Smooth muscle cell of bladder (primary cell): ENCODE measurements around the gene CD14. TPM values are rescaled to one million over a fixed set of nuclear protein-coding genes. Genes with fewer than 3 reads are reported as not detected.

ENCODE experiments used
- total RNA-seq: library from RNA; depleted of rRNA; stranded (reverse); fragments of >200 nt; gene quantifications from 2 replicates; pipeline ENCODE4 v1.2.3, GENCODE V29; 2014

CD14 gene
- 2.9 and 8.8 TPM in 2 replicates for total RNA-seq

GRCh38 chr5:140633021-140633471, at the start of gene CD14:
Gene CD14 (minus strand): TSS chr5:140633175. CDS start chr5:140633071, 104 bp downstream.

DNA sequence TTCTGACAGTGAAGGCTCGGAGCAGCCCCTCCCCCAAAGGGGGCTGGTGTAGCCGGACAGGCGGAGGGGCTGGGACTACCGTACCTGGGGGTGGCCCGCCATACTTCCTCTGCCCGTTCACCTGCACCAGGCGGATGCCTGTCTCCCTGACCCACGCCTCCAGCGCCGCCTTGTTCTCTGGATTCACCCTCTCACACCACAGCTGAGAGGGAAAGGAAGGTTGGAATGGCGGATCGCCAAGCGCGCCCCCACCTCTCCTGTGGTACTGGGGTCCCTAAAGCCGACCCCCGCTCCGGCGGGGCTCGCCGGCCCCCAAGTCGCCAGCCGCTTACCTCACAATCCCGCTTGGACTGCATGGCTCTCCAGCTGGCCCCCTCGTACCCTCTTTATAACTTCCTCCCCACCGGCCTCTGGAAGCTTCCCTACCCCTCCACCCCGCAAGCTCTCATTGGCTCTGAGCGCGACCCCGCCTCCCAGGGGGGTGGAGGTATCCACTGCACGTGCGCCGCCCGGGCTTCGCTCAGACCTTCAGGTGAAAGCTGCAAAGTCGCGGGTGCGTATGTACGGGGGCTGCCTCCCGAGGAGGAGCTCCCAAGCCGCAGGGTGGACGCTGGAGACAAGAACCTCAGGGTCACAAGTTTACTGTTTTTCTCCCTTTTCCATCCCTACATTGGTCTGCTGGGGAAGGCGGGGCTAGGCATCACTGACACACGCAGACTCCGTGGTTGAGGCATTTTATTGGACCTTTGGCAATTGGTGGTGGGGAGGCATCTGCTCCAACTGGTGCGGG, 40.4 kb upstream of the CD14 start, which contains the start of gene DND1:
Gene DND1 (minus strand): TSS at position 390 of the 790 bp plus-strand sequence. CDS start 34 bp downstream, at position 356.

DNA sequence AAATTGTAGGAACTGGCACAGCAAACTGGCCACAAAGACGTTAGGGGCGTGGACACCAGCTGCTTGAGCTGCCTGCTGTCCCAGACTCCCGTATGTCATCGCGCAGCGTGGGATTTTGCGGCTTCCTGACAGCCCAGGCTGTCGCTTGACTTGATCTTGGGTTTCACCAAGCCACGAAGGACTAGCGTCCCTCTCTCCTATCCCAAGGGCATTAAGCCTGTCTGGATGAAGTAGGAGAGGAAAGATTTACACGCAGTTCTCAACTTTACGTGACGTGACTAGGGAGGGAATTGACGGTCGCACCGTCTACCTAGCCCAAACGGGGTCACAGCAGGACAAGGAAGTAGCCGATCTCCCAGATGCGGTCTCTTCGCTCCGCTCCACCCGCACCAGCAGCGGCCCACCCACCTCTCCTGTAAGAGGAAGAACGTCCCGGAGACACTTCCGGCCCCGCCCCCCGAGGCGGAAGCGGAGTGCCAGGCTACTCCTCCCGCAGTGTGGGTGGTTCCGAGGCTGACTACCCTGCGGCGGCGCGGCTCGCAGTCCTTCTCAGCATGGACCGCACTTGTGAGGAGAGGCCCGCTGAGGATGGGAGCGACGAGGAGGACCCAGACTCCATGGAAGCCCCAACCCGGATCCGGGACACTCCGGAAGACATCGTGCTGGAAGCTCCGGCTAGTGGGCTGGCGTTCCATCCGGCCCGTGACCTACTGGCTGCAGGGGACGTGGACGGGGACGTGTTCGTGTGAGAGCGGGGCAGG, 31.6 kb upstream of the CD14 start, which contains the start of gene WDR55:
Gene WDR55 (plus strand): TSS at position 546 of the 761 bp plus-strand sequence. CDS start 9 bp downstream, at position 555.

GRCh38 chr5:140639148-140639981, 6.4 kb upstream of the CD14 start, which contains the start of gene TMCO6:
Gene TMCO6 (plus strand): TSS chr5:140639451. CDS start chr5:140639528, 77 bp downstream.

Other genes starting within 250 kb of the CD14 start
- gene ANKHD1, start 231.3 kb downstream of the CD14 start, total RNA-seq = 42.4 and 49.6 TPM in 2 replicates
- 0.85 and 1.7 TPM in 2 replicates for gene EIF4EBP3, start 85.5 kb downstream of the CD14 start, total RNA-seq
- 35.7 and 53.0 TPM in 2 replicates for gene SRA1, start 75.7 kb downstream of the CD14 start, total RNA-seq
- 17.2 and 21.9 TPM in 2 replicates for gene APBB3, start 68.6 kb downstream of the CD14 start, total RNA-seq
- 10.1 and 14.9 TPM in 2 replicates for gene SLC35A4, start 68.3 kb downstream of the CD14 start, total RNA-seq
- 4.2 and 6.8 TPM in 2 replicates for gene TMCO6, start 6.3 kb upstream of the CD14 start, total RNA-seq
- gene NDUFA2, start 14.5 kb upstream of the CD14 start, total RNA-seq = 75.1 and 83.8 TPM in 2 replicates
- gene IK, start 14.7 kb upstream of the CD14 start, total RNA-seq = 105 and 111 TPM in 2 replicates
- gene WDR55, start 31.7 kb upstream of the CD14 start, total RNA-seq = 24.5 and 28.3 TPM in 2 replicates
- 0.14 TPM in 1 of 2 replicates, not detected in the other for gene DND1, start 40.4 kb upstream of the CD14 start, total RNA-seq
- 62.9 and 65.2 TPM in 2 replicates for gene HARS1, start 58.2 kb upstream of the CD14 start, total RNA-seq
- gene HARS2, start 58.3 kb upstream of the CD14 start, total RNA-seq = 24.6 and 27.1 TPM in 2 replicates
- gene ZMAT2, start 67.3 kb upstream of the CD14 start, total RNA-seq = 63.7 and 78.2 TPM in 2 replicates
- under 0.01 TPM in 2 replicates for gene PCDHA1, start 153.0 kb upstream of the CD14 start, total RNA-seq
- gene PCDHA2, start 161.7 kb upstream of the CD14 start, total RNA-seq = under 0.01 and 0.09 TPM in 2 replicates
- gene PCDHA3, start 167.9 kb upstream of the CD14 start, total RNA-seq = 0.14 and 0.28 TPM in 2 replicates
- gene PCDHA4, start 173.9 kb upstream of the CD14 start, total RNA-seq = 0.14 and 0.37 TPM in 2 replicates
- under 0.01 and 0.09 TPM in 2 replicates for gene PCDHA5, start 188.4 kb upstream of the CD14 start, total RNA-seq
- 0.14 and 0.55 TPM in 2 replicates for gene PCDHA6, start 194.8 kb upstream of the CD14 start, total RNA-seq
- 0.57 and 0.83 TPM in 2 replicates for gene PCDHA7, start 201.1 kb upstream of the CD14 start, total RNA-seq
- gene PCDHA8, start 208.0 kb upstream of the CD14 start, total RNA-seq = under 0.01 and 0.09 TPM in 2 replicates
- gene PCDHA9, start 215.2 kb upstream of the CD14 start, total RNA-seq = under 0.01 and 0.18 TPM in 2 replicates
- 0.14 and 0.28 TPM in 2 replicates for gene PCDHA10, start 222.7 kb upstream of the CD14 start, total RNA-seq
- under 0.01 and 0.65 TPM in 2 replicates for gene PCDHA11, start 235.8 kb upstream of the CD14 start, total RNA-seq
- gene PCDHA12, start 242.1 kb upstream of the CD14 start, total RNA-seq = under 0.01 and 0.09 TPM in 2 replicates
- gene PCDHA13, start 248.9 kb upstream of the CD14 start, total RNA-seq = under 0.01 and 0.09 TPM in 2 replicates